ENCODE results near the gene CDH4.

- TF ChIP-seq CTCF (IDR thresholded peaks at IDR 0.05) (no peak), ZFX (IDR thresholded peaks at IDR 0.05; ENCODE audit: borderline replicate concordance) (no peak)
Measured at GRCh38 chr20:61634376-61635145, 382.5 kb downstream of the CDH4 start.
